SK-N-SH (cell line): ENCODE data around the gene CASZ1. TPM values are rescaled to one million over a fixed set of nuclear protein-coding genes. Genes with fewer than 3 reads are reported as not detected.

Experiments
- CTCF ChIA-PET: fragments of 300-600, 350-600 bp; formaldehyde crosslinking; extraction: SDS; loops from one replicate; lab custom pipeline; 2021; lab: Yijun Ruan, JAX
- POLR2A ChIA-PET: fragments of 350-600 bp; sonication (Branson Sonifier 250); formaldehyde crosslinking; extraction: SDS; loops from one replicate; lab custom pipeline; 2020; ENCODE audit warnings: antibody characterized with exemption, inconsistent platforms; lab: Yijun Ruan, JAX
- DNase-seq: peaks from one replicate; pipeline ENCODE4 v3.0.0; 2012
- H2AFZ ChIP-seq: fragments of 200-600 bp; sonication (generic); 2 replicates; pipeline ENCODE4 v1.8.1; 2016; ENCODE audit warnings: antibody characterized with exemption, mild to moderate bottlenecking, low read depth
- H3F3A ChIP-seq: fragments of 200-600 bp; sonication (generic); replicated peaks from 2 replicates; pipeline ENCODE3; 2016; ENCODE audit warnings: antibody characterized with exemption, mild to moderate bottlenecking; ENCODE audit not compliant: insufficient read depth
- H3K27ac ChIP-seq, 2 experiments: fragments of 200-500 bp in 1 of 2; fragments of 200-600 bp in 1 of 2; sonication (Bioruptor generic) in 1 of 2; sonication (generic), shearing (Covaris generic) in 1 of 2; 2 replicates each; pipeline versions ENCODE4 v1.5.1 to v1.6.1; 2014 to 2016; ENCODE audit warnings: low read depth in 2 of 2, inconsistent platforms in 1 of 2, low read length in 1 of 2, mild to moderate bottlenecking in 1 of 2, mixed read lengths in 1 of 2
- H3K27me3 ChIP-seq: fragments of 200-600 bp; sonication (generic), shearing (Covaris generic); 2 replicates; pipeline ENCODE4 v1.6.1; 2016; ENCODE audit warnings: mixed run types; ENCODE audit not compliant: insufficient read depth
- H3K36me3 ChIP-seq, 2 experiments: fragments of 200-500 bp in 1 of 2; fragments of 200-600 bp in 1 of 2; sonication (Bioruptor generic) in 1 of 2; sonication (generic) in 1 of 2; replicated peaks in 1 of 2; 2 replicates each; pipeline versions ENCODE3 to v1.5.1; 2014 to 2016; ENCODE audit warnings: low read length in 1 of 2, mild to moderate bottlenecking in 1 of 2; ENCODE audit not compliant: insufficient read depth in 2 of 2, control insufficient read depth in 1 of 2
- H3K4me1 ChIP-seq, 2 experiments: fragments of 200-500 bp in 1 of 2; fragments of 200-600 bp in 1 of 2; sonication (Bioruptor generic) in 1 of 2; sonication (generic), shearing (Covaris generic) in 1 of 2; 2 replicates each; pipeline versions ENCODE4 v1.5.1 to v1.6.1; 2014 to 2016; ENCODE audit warnings: low read depth in 1 of 2, low read length in 1 of 2, mixed run types in 1 of 2; ENCODE audit not compliant: insufficient read depth in 2 of 2, control insufficient read depth in 1 of 2
- H3K4me2 ChIP-seq: fragments of 200-600 bp; sonication (generic), shearing (Covaris generic); 2 replicates; pipeline ENCODE4 v1.6.1; 2017; ENCODE audit warnings: mixed run types
- H3K4me3 ChIP-seq, 2 experiments: fragments of 200-500 bp in 1 of 2; fragments of 200-600 bp in 1 of 2; sonication (Bioruptor generic) in 1 of 2; sonication (generic), shearing (Covaris generic) in 1 of 2; 2 replicates each; pipeline versions ENCODE4 v1.5.1 to v1.8.1; 2014 to 2016; ENCODE audit warnings: low read depth in 2 of 2, inconsistent platforms in 1 of 2, low read length in 1 of 2, mild to moderate bottlenecking in 1 of 2, mixed read lengths in 1 of 2, moderate library complexity in 1 of 2
- H3K79me2 ChIP-seq: fragments of 200-600 bp; sonication (generic); 2 replicates; pipeline ENCODE4 v1.8.1; 2017; ENCODE audit warnings: mild to moderate bottlenecking; ENCODE audit not compliant: insufficient read depth
- H3K9ac ChIP-seq: fragments of 200-600 bp; sonication (generic); 2 replicates; pipeline ENCODE4 v1.6.1; 2017; ENCODE audit warnings: mixed run types
- H3K9me2 ChIP-seq: fragments of 200-600 bp; sonication (generic); 2 replicates; pipeline ENCODE4 v1.6.1; 2017; ENCODE audit warnings: mixed run types
- H3K9me3 ChIP-seq: fragments of 200-600 bp; sonication (generic); 2 replicates; pipeline ENCODE4 v1.6.1; 2017; ENCODE audit warnings: mixed run types, mild to moderate bottlenecking, moderate library complexity
- H4K20me1 ChIP-seq: fragments of 200-600 bp; sonication (generic); 2 replicates; pipeline ENCODE4 v1.6.1; 2017; ENCODE audit warnings: mild to moderate bottlenecking, mixed run types; ENCODE audit not compliant: insufficient read depth
- CHD2 ChIP-seq: fragments of 150-350 bp; IDR thresholded peaks from 2 replicates; pipeline ENCODE4 v1.6.1; 2018; ENCODE audit warnings: low read length; ENCODE audit not compliant: partially characterized antibody
- FOSL2 ChIP-seq: IDR thresholded peaks from 2 replicates; pipeline ENCODE4 v1.4.0; 2012; ENCODE audit warnings: low read depth, mild to moderate bottlenecking, moderate library complexity, borderline replicate concordance
- FOXJ3 ChIP-seq: sonication (generic); formaldehyde crosslinking; IDR thresholded peaks from 2 replicates; pipeline ENCODE4 v1.5.1; 2020; ENCODE audit warnings: mild to moderate bottlenecking, missing genetic modification reagents
- FOXM1 ChIP-seq: IDR thresholded peaks from 2 replicates; pipeline ENCODE4 v1.4.0; 2012; ENCODE audit warnings: low read depth, mild to moderate bottlenecking
- GABPA ChIP-seq: IDR thresholded peaks from 2 replicates; pipeline ENCODE4 v1.4.0; 2012; ENCODE audit warnings: low read depth, mild to moderate bottlenecking
- GATA2 ChIP-seq: sonication (generic); formaldehyde crosslinking; IDR thresholded peaks from 2 replicates; pipeline ENCODE4 v1.5.0; 2020; ENCODE audit warnings: mild to moderate bottlenecking, missing genetic modification reagents
- JUND ChIP-seq: IDR thresholded peaks from 2 replicates; pipeline ENCODE4 v1.4.0; 2012
- MXI1 ChIP-seq: IDR thresholded peaks from 2 replicates; pipeline ENCODE4 v1.6.1; 2012; ENCODE audit warnings: mild to moderate bottlenecking, low read depth, low read length, improper control_type of control experiment
- NFIC ChIP-seq: IDR thresholded peaks from 2 replicates; pipeline ENCODE4 v1.4.0; 2012; ENCODE audit warnings: borderline replicate concordance
- NRF1 ChIP-seq: IDR thresholded peaks from 2 replicates; pipeline ENCODE4 v1.6.1; 2012; ENCODE audit warnings: low read depth, mild to moderate bottlenecking, low read length
- POLR2AphosphoS5 ChIP-seq: IDR thresholded peaks from 2 replicates; pipeline ENCODE4 v1.6.1; 2012; ENCODE audit warnings: low read depth, low read length
- RCOR1 ChIP-seq: fragments of 150-350 bp; IDR thresholded peaks from 2 replicates; pipeline ENCODE4 v1.6.1; 2017; ENCODE audit warnings: antibody characterized with exemption, low read length
- RFX5 ChIP-seq: IDR thresholded peaks from 2 replicates; pipeline ENCODE4 v1.6.1; 2012; ENCODE audit warnings: mild to moderate bottlenecking, improper control_type of control experiment, low read length
- SMC3 ChIP-seq: IDR thresholded peaks from 2 replicates; pipeline ENCODE4 v1.6.1; 2012; ENCODE audit warnings: low read depth, low read length, improper control_type of control experiment
- TAF1 ChIP-seq: IDR thresholded peaks from 2 replicates; pipeline ENCODE4 v1.6.1; 2012; ENCODE audit warnings: low read depth, mild to moderate bottlenecking, low read length, moderate library complexity, borderline replicate concordance
- TCF12 ChIP-seq: IDR thresholded peaks from 2 replicates; pipeline ENCODE4 v1.4.0; 2012
- WGBS: methylation state at CpG from one replicate; pipeline ENCODE4 v1.1.6; 2017; ENCODE audit warnings: low lambda C conversion rate; 5-methylcytosine and 5-hydroxymethylcytosine counted together
- polyA plus RNA-seq, 3 experiments: library from polyadenylated mRNA; depleted of rRNA; stranded (reverse); fragments of >200 nt; gene quantifications; 2 replicates each; pipeline ENCODE4 v1.2.3, GENCODE V29; 2012
- TF ChIP-seq, protein P1 (sequence below): fragments of 150-350 bp; IDR thresholded peaks from 2 replicates; pipeline ENCODE4 v1.6.1; 2016; ENCODE audit warnings: mild to moderate bottlenecking, low read depth, low read length
- TF ChIP-seq, protein P2 (sequence below): IDR thresholded peaks from 2 replicates; pipeline ENCODE4 v1.4.0; 2012; ENCODE audit warnings: low read depth, borderline replicate concordance
- TF ChIP-seq, protein P3 (sequence below): IDR thresholded peaks from 2 replicates; pipeline ENCODE4; 2012
- TF ChIP-seq, protein P4 (sequence below): IDR thresholded peaks from 2 replicates; pipeline ENCODE4 v1.4.0; 2012; ENCODE audit warnings: low read depth

The CASZ1 gene
- polyA plus RNA-seq, 1 of the 3 experiments (the other 2 are of a cell fraction): 0.51 TPM

DNA sequence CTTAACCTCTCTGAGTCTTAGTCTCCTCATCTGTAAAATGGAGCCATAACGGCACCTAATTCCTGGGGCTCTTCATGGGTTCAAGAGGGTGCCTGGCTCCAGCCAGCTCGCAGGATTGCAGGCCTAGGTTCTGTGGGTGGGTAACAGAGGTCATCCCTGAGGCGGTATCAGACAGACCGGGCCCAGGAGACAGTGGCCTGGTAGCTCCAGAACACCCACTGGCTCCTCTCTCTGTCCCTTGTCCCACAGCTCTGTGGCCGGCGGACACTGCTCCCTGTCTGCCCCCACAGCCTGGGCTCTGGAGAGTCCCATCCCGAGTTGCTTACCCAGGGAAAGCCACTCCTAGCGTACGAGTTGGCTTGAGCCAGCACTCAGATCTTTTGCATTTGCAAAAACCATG lies 171.4 kb downstream of the CASZ1 start (continued):
- TF ChIP-seq, protein P1, sequence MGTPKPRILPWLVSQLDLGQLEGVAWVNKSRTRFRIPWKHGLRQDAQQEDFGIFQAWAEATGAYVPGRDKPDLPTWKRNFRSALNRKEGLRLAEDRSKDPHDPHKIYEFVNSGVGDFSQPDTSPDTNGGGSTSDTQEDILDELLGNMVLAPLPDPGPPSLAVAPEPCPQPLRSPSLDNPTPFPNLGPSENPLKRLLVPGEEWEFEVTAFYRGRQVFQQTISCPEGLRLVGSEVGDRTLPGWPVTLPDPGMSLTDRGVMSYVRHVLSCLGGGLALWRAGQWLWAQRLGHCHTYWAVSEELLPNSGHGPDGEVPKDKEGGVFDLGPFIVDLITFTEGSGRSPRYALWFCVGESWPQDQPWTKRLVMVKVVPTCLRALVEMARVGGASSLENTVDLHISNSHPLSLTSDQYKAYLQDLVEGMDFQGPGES: no peak
- TF ChIP-seq, protein P2, sequence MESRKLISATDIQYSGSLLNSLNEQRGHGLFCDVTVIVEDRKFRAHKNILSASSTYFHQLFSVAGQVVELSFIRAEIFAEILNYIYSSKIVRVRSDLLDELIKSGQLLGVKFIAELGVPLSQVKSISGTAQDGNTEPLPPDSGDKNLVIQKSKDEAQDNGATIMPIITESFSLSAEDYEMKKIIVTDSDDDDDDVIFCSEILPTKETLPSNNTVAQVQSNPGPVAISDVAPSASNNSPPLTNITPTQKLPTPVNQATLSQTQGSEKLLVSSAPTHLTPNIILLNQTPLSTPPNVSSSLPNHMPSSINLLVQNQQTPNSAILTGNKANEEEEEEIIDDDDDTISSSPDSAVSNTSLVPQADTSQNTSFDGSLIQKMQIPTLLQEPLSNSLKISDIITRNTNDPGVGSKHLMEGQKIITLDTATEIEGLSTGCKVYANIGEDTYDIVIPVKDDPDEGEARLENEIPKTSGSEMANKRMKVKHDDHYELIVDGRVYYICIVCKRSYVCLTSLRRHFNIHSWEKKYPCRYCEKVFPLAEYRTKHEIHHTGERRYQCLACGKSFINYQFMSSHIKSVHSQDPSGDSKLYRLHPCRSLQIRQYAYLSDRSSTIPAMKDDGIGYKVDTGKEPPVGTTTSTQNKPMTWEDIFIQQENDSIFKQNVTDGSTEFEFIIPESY: no peak
- TF ChIP-seq RFX5 (no peak), MXI1 (no peak), SMC3 (no peak)
- TF ChIP-seq, all 33 proteins: peak for 0

DNA sequence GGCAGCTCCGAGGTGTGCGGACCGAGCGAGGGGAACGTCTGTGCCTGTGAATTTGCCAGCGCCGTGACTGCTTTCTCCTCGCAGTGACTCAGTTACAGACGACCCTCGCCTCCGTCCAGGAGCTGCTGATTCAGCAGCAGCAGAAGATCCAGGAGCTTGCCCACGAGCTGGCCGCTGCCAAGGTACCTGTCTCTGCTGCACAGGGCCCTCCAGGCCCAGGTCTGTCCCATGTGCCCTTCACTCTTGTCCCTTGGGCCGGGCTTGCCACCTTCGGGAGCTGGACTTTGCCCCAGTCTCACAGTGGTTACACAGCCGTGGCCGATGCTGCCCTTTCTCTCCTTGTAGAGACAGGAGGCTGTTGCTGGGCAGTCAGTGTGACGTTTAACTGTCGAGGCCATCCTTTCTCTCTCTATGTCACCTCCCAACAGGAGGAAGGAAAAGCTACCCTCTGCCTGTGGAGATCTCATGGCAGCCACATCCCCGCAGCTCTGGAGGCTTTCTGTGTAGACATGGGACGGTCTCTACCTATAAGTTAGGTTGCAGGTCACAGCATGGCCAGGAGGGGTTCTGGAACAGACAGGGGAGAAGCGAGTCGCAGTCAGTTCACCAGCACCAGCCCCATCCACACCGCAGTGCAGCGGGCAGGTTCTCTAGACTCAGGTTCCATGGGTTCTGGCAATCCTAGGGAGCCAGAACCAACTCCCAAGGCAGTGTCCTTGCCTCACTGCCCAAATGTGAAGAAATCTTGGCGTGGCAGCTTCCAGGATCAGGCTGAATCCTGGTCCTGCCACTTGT lies 172.0 kb downstream of the CASZ1 start:
- 97% methylated on average over 21 of the region's 26 CpGs for WGBS
- CTCF ChIA-PET: interaction anchor here (0.7 to 0.8 kb wide), 2 partner anchors 101 to 281 kb away, joined by 3 read pairs; no protein-coding TSS in a partner anchor
- Histone ChIP-seq H3K9ac (no peak overlapping the region), H3K4me2 (no peak overlapping the region), H3K4me1 (peaks cover 0 to 33% of the 10 kb centered on the region in 2 experiments; a peak in 1 of 4 replicates), H3K36me3 (peaks cover 0 to 2% of the 10 kb centered on the region in 2 experiments), H3K79me2 (no peaks in the 10 kb centered on the region), H3K9me2 (no peaks in the 10 kb centered on the region), H3K27me3 (no peaks in the 10 kb centered on the region), H3K4me3 (no peak overlapping the region), H3K9me3 (no peaks in the 10 kb centered on the region), H2AFZ (no peak overlapping the region), H4K20me1 (no peaks in the 10 kb centered on the region), H3K27ac (peak overlapping the region in 1 of 2 experiments; percentile 90; a peak in 2 of 4 replicates)
- POLR2A ChIA-PET: no interaction called here
- DNase-seq: no peak
- TF ChIP-seq CHD2 (no peak), FOXM1 (no peak), TAF1 (no peak), GABPA (no peak), NRF1 (no peak), POLR2AphosphoS5 (no peak), NFIC (no peak), FOSL2 (no peak), RCOR1 (no peak), JUND (no peak), TCF12 (no peak), FOXJ3 (CRISPR knock-in tag) (no peak), GATA2 (CRISPR knock-in tag) (no peak), SMC3 (no peak)
- TF ChIP-seq, protein P3, sequence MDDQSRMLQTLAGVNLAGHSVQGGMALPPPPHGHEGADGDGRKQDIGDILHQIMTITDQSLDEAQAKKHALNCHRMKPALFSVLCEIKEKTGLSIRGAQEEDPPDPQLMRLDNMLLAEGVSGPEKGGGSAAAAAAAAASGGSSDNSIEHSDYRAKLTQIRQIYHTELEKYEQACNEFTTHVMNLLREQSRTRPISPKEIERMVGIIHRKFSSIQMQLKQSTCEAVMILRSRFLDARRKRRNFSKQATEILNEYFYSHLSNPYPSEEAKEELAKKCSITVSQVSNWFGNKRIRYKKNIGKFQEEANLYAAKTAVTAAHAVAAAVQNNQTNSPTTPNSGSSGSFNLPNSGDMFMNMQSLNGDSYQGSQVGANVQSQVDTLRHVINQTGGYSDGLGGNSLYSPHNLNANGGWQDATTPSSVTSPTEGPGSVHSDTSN: no peak
- TF ChIP-seq, protein P1: no peak
- TF ChIP-seq, protein P4, sequence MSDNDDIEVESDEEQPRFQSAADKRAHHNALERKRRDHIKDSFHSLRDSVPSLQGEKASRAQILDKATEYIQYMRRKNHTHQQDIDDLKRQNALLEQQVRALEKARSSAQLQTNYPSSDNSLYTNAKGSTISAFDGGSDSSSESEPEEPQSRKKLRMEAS: no peak
- TF ChIP-seq, protein P2: no peak
- TF ChIP-seq, all 33 proteins: peak for 0
- no peaks in the 10 kb centered on the region for H3F3A ChIP-seq
